GM06990 (cell line): Measurements from ENCODE around the gene PFN3.
"Not testable (repeated sequence)": the region's sequence is repeated elsewhere in the genome, so short reads cannot be mapped to it uniquely, and the experiment has no call there.

Source experiments
- DNase-seq: peaks from one replicate; pipeline ENCODE4 v3.0.0-alpha.2; 2011; ENCODE audit not compliant: insufficient read length; ENCODE audit errors: extremely low read depth
- H3K27me3 ChIP-seq: replicated peaks from 2 replicates; pipeline ENCODE4 v1.6.0; 2011; ENCODE audit warnings: low read length; ENCODE audit not compliant: control insufficient read depth, insufficient read depth
- H3K36me3 ChIP-seq: 2 replicates; pipeline ENCODE4 v1.5.1; 2011; ENCODE audit warnings: low read length; ENCODE audit not compliant: control insufficient read depth, insufficient read depth
- H3K4me3 ChIP-seq: replicated peaks from 2 replicates; pipeline ENCODE4 v1.5.1; 2011; ENCODE audit warnings: low read depth, mild to moderate bottlenecking, control low read depth, low read length
- CTCF ChIP-seq: IDR thresholded peaks from 2 replicates; pipeline ENCODE4 v1.5.1; 2011; ENCODE audit warnings: low read length, control low read depth, mild to moderate bottlenecking, inconsistent platforms; ENCODE audit not compliant: insufficient read depth, poor library complexity, severe bottlenecking

Gene PFN3

GRCh38 chr5:177378884-177379883 is 21.3 kb downstream of the PFN3 start:
- Histone ChIP-seq H3K4me3 (no peak overlapping the region), H3K36me3 (no peaks in the 10 kb centered on the region), H3K27me3 (no peaks in the 10 kb centered on the region)
- no peak for TF ChIP-seq CTCF
- no peak for DNase-seq

- no peak for DNase-seq
- H3K36me3 ChIP-seq: peaks cover 3% of the 10 kb centered on the region
- no peak overlapping the region for H3K4me3 ChIP-seq
- no peaks in the 10 kb centered on the region for H3K27me3 ChIP-seq
- TF ChIP-seq CTCF: peak; percentile 6
These were observed 22.3 kb downstream of the PFN3 start for GRCh38 chr5:177377851-177378776.

GRCh38 chr5:177376107-177376506 is 24.4 kb downstream of the PFN3 start:
- no peak overlapping the region for H3K4me3 ChIP-seq
- TF ChIP-seq CTCF: no peak
- no peak for DNase-seq

GRCh38 chr5:177375516-177375915 is 24.9 kb downstream of the PFN3 start:
- not testable (repeated sequence) for DNase-seq, H3K27me3 ChIP-seq, H3K4me3 ChIP-seq
- H3K36me3 ChIP-seq: peaks cover 12% of the 10 kb centered on the region

More at GRCh38 chr5:177376107-177376506, 24.4 kb downstream of the PFN3 start:
- no peaks in the 10 kb centered on the region for H3K27me3 ChIP-seq
- H3K36me3 ChIP-seq: peaks cover 12% of the 10 kb centered on the region

- Histone ChIP-seq H3K36me3 (peaks cover 17% of the 10 kb centered on the region), H3K4me3 (no peak overlapping the region), H3K27me3 (no peaks in the 10 kb centered on the region)
- no peak for TF ChIP-seq CTCF
- no peak for DNase-seq
These were observed 26.2 kb downstream of the PFN3 start for GRCh38 chr5:177374211-177374610.
